WI38 (cell line): ENCODE results near the gene CARHSP1.

ENCODE experiments used
- H3K4me3 ChIP-seq: 2 replicates; pipeline ENCODE4 v1.5.1; 2011; ENCODE audit warnings: low read depth, mild to moderate bottlenecking, control low read depth, low read length
- CTCF ChIP-seq: IDR thresholded peaks from 2 replicates; pipeline ENCODE4 v1.5.1; 2012; ENCODE audit warnings: low read depth, mild to moderate bottlenecking, control low read depth, low read length

Gene CARHSP1

GRCh38 chr16:8853611-8854010 lies 15.2 kb downstream of the CARHSP1 start:
- no peak for TF ChIP-seq CTCF
- no peak overlapping the region for H3K4me3 ChIP-seq

GRCh38 chr16:8853150-8853549 lies 15.7 kb downstream of the CARHSP1 start:
- H3K4me3 ChIP-seq: no peak overlapping the region
- no peak for TF ChIP-seq CTCF

- no peak for TF ChIP-seq CTCF
- H3K4me3 ChIP-seq: no peak overlapping the region
These were observed 16.3 kb downstream of the CARHSP1 start for GRCh38 chr16:8852534-8852933.

GRCh38 chr16:8851761-8852403 lies 16.9 kb downstream of the CARHSP1 start:
- H3K4me3 ChIP-seq: no peak overlapping the region
- no peak for TF ChIP-seq CTCF

GRCh38 chr16:8850279-8850885 lies 18.4 kb downstream of the CARHSP1 start:
- TF ChIP-seq CTCF: no peak
- H3K4me3 ChIP-seq: no peak overlapping the region

GRCh38 chr16:8849411-8850011 lies 19.3 kb downstream of the CARHSP1 start:
- no peak overlapping the region for H3K4me3 ChIP-seq
- no peak for TF ChIP-seq CTCF

- no peak overlapping the region for H3K4me3 ChIP-seq
- no peak for TF ChIP-seq CTCF
These were observed 19.8 kb downstream of the CARHSP1 start for GRCh38 chr16:8848939-8849391.
